H1 (cell line): ENCODE results near the gene MBP. TPM values are rescaled to one million over a fixed set of nuclear protein-coding genes. Genes with fewer than 3 reads are reported as not detected.

ENCODE experiments used
- CTCF ChIA-PET: fragments of 300-600 bp; sonication (Branson Sonifier 250); formaldehyde crosslinking; loops from one replicate; lab custom pipeline; 2021; ENCODE audit not compliant: partially characterized antibody; lab: Charles Lee
- POLR2A ChIA-PET: fragments of 300-600 bp; sonication (Branson Sonifier 250); formaldehyde crosslinking; loops from one replicate; lab custom pipeline; 2021; ENCODE audit warnings: inconsistent platforms; ENCODE audit not compliant: partially characterized antibody; lab: Charles Lee
- DNase-seq, 2 experiments: peaks; one replicate each; pipeline versions ENCODE4 v3.0.0 to v3.0.0-alpha.2; 2010 to 2022; ENCODE audit warnings: low spot score in 2 of 2, low read depth in 1 of 2, mixed read lengths in 1 of 2
- FAIRE-seq: peaks from 2 replicates; lab custom pipeline; 2011; peaks lifted over from hg19 to GRCh38; lab: Jason Lieb, UNC
- H2AFZ ChIP-seq: 2 replicates; pipeline ENCODE4 v1.8.1; 2012; ENCODE audit warnings: low read length, inconsistent platforms
- H2AK5ac ChIP-seq: 2 replicates; pipeline ENCODE4 v1.6.1; 2013; ENCODE audit warnings: low read depth, low read length
- H2BK120ac ChIP-seq: replicated peaks from 2 replicates; pipeline ENCODE3; 2013; ENCODE audit warnings: low read depth, low read length, inconsistent platforms
- H2BK12ac ChIP-seq: 2 replicates; pipeline ENCODE4 v1.6.1; 2013; ENCODE audit warnings: low read depth, low read length
- H2BK15ac ChIP-seq: 2 replicates; pipeline ENCODE4 v1.6.1; 2013; ENCODE audit warnings: low read length
- H2BK20ac ChIP-seq: 2 replicates; pipeline ENCODE4 v1.6.1; 2013; ENCODE audit warnings: low read length
- H2BK5ac ChIP-seq: 2 replicates; pipeline ENCODE4 v1.6.1; 2013; ENCODE audit warnings: low read depth, low read length
- H3K14ac ChIP-seq: 2 replicates; pipeline ENCODE4 v1.6.1; 2013; ENCODE audit warnings: inconsistent platforms; ENCODE audit not compliant: insufficient read length
- H3K18ac ChIP-seq: 2 replicates; pipeline ENCODE4 v1.6.1; 2013; ENCODE audit warnings: low read length; ENCODE audit errors: extremely low read depth
- H3K23ac ChIP-seq: 2 replicates; pipeline ENCODE4 v1.6.1; 2013; ENCODE audit warnings: inconsistent platforms; ENCODE audit not compliant: insufficient read length
- H3K23me2 ChIP-seq: 2 replicates; pipeline ENCODE4 v1.6.1; 2013; ENCODE audit warnings: low read depth, low read length
- H3K27ac ChIP-seq: 2 replicates; pipeline ENCODE4 v1.6.1; 2011; ENCODE audit warnings: low read depth, low read length, inconsistent platforms
- H3K27me3 ChIP-seq, 4 experiments: replicated peaks in 1 of 4; 1 replicate in 1 of 4; 2 replicates in 3 of 4; pipeline versions ENCODE4 v1.6.1 to v1.8.1; 2011 to 2013; ENCODE audit warnings: low read length in 3 of 4, mild to moderate bottlenecking in 3 of 4, inconsistent platforms in 2 of 4, mixed read lengths in 2 of 4, moderate library complexity in 1 of 4; ENCODE audit not compliant: control insufficient read depth in 3 of 4, insufficient read depth in 3 of 4; ENCODE audit errors: extremely low read depth in 1 of 4
- H3K36me3 ChIP-seq, 4 experiments: 2 replicates each; pipeline versions ENCODE4 v1.6.1 to v1.8.1; 2011 to 2013; ENCODE audit warnings: mild to moderate bottlenecking in 4 of 4, low read length in 3 of 4, moderate library complexity in 2 of 4, control low read depth in 1 of 4, inconsistent platforms in 1 of 4; ENCODE audit not compliant: insufficient read depth in 4 of 4, control insufficient read depth in 2 of 4
- H3K4ac ChIP-seq: replicated peaks from 2 replicates; pipeline ENCODE3; 2013; ENCODE audit warnings: low read length, low read depth, mixed read lengths, inconsistent platforms; ENCODE audit not compliant: insufficient read length
- H3K4me1 ChIP-seq, 4 experiments: replicated peaks in 1 of 4; 1 replicate in 1 of 4; 2 replicates in 3 of 4; pipeline versions ENCODE4 v1.6.1 to v1.8.1; 2011 to 2013; ENCODE audit warnings: low read length in 3 of 4, inconsistent platforms in 2 of 4, mixed read lengths in 1 of 4; ENCODE audit not compliant: insufficient read depth in 4 of 4, control insufficient read depth in 3 of 4
- H3K4me2 ChIP-seq, 2 experiments: 2 replicates each; pipeline versions ENCODE4 v1.6.1 to v1.8.1; 2011 to 2013; ENCODE audit warnings: low read depth in 2 of 2, low read length in 2 of 2, control low read depth in 1 of 2, inconsistent platforms in 1 of 2, mild to moderate bottlenecking in 1 of 2; ENCODE audit not compliant: insufficient read depth in 1 of 2
- H3K4me3 ChIP-seq, 4 experiments: fragments of 200-600, 300-600 bp in 1 of 4; sonication (generic), shearing (Covaris generic), sonication (Bioruptor Twin) in 1 of 4; 2 replicates each; pipeline versions ENCODE4 v1.5.1 to v1.8.1; 2011 to 2016; ENCODE audit warnings: low read length in 4 of 4, low read depth in 3 of 4, control low read depth in 2 of 4, inconsistent platforms in 2 of 4, mild to moderate bottlenecking in 2 of 4, mixed read lengths in 1 of 4, moderate library complexity in 1 of 4; ENCODE audit not compliant: insufficient read depth in 2 of 4; ENCODE audit errors: extremely low read depth in 1 of 4
- H3K56ac ChIP-seq: replicated peaks from 2 replicates; pipeline ENCODE3; 2013; ENCODE audit warnings: low read depth, mild to moderate bottlenecking, mixed read lengths, low read length, inconsistent platforms; ENCODE audit not compliant: insufficient read length
- H3K79me1 ChIP-seq: 2 replicates; pipeline ENCODE4 v1.6.1; 2013; ENCODE audit warnings: low read depth, low read length, control low read depth
- H3K79me2 ChIP-seq, 2 experiments: 2 replicates each; pipeline versions ENCODE4 v1.6.1 to v1.8.1; 2012 to 2013; ENCODE audit warnings: low read length in 2 of 2, mild to moderate bottlenecking in 2 of 2, inconsistent platforms in 1 of 2; ENCODE audit not compliant: insufficient read depth in 2 of 2, control insufficient read depth in 1 of 2
- H3K9ac ChIP-seq, 4 experiments: replicated peaks in 1 of 4; 1 replicate in 1 of 4; 2 replicates in 3 of 4; pipeline versions ENCODE4 v1.6.1 to v1.8.1; 2011 to 2013; ENCODE audit warnings: low read depth in 3 of 4, low read length in 3 of 4, control low read depth in 2 of 4, mild to moderate bottlenecking in 2 of 4, moderate library complexity in 2 of 4, inconsistent platforms in 1 of 4; ENCODE audit errors: extremely low read depth in 1 of 4
- H3K9me3 ChIP-seq, 2 experiments: 2 replicates each; pipeline versions ENCODE4 v1.6.1 to v1.8.1; 2012 to 2013; ENCODE audit warnings: mild to moderate bottlenecking in 2 of 2, moderate library complexity in 2 of 2, control low read depth in 1 of 2, inconsistent platforms in 1 of 2, low read depth in 1 of 2, low read length in 1 of 2, mixed read lengths in 1 of 2; ENCODE audit not compliant: insufficient read depth in 2 of 2
- H4K20me1 ChIP-seq, 2 experiments: replicated peaks in 1 of 2; 2 replicates each; pipeline versions ENCODE3 to v1.8.1; 2011 to 2013; ENCODE audit warnings: inconsistent platforms in 2 of 2, low read length in 2 of 2, mild to moderate bottlenecking in 1 of 2; ENCODE audit not compliant: insufficient read depth in 2 of 2, control insufficient read depth in 1 of 2
- H4K5ac ChIP-seq: 2 replicates; pipeline ENCODE4 v1.6.1; 2013; ENCODE audit warnings: low read length, low read depth, mixed read lengths, inconsistent platforms; ENCODE audit not compliant: insufficient read length
- H4K8ac ChIP-seq: 2 replicates; pipeline ENCODE4 v1.8.0; 2013; ENCODE audit warnings: mild to moderate bottlenecking, moderate library complexity, low read length, inconsistent platforms; ENCODE audit not compliant: insufficient read depth; ENCODE audit errors: extremely low read depth
- H4K91ac ChIP-seq: replicated peaks from 2 replicates; pipeline ENCODE3; 2013; ENCODE audit warnings: low read length, mixed read lengths, inconsistent platforms; ENCODE audit not compliant: insufficient read length
- BRCA1 ChIP-seq: IDR thresholded peaks from 2 replicates; pipeline ENCODE4 v1.6.1; 2012; ENCODE audit warnings: low read depth, low read length, improper control_type of control experiment
- EP300 ChIP-seq, 2 experiments: IDR thresholded peaks; 1 replicate in 1 of 2; 2 replicates in 1 of 2; pipeline ENCODE4 v1.6.1; 2011 to 2012; ENCODE audit warnings: low read depth in 2 of 2, low read length in 2 of 2, mild to moderate bottlenecking in 2 of 2, borderline replicate concordance in 1 of 2, inconsistent platforms in 1 of 2, moderate library complexity in 1 of 2
- NRF1 ChIP-seq: IDR thresholded peaks from 2 replicates; pipeline ENCODE4 v1.6.1; 2011; ENCODE audit warnings: mild to moderate bottlenecking, low read depth, low read length, improper control_type of control experiment
- SIX5 ChIP-seq: IDR thresholded peaks from 2 replicates; pipeline ENCODE4 v1.6.1; 2011; ENCODE audit warnings: mild to moderate bottlenecking, low read depth, low read length
- TEAD4 ChIP-seq: IDR thresholded peaks from 2 replicates; pipeline ENCODE4 v1.6.1; 2012; ENCODE audit warnings: low read depth, low read length, inconsistent platforms, mixed read lengths
- WGBS, 2 experiments: shearing (Covaris generic) in 1 of 2; methylation state at CpG; one replicate each; pipeline versions ENCODE4 v1.1.6 to v1.1.7; 2013 to 2015; ENCODE audit warnings: low lambda C conversion rate in 2 of 2, mixed read lengths in 2 of 2, inconsistent platforms in 1 of 2, low coverage in 1 of 2, missing lambda C conversion rate in 1 of 2; ENCODE audit not compliant: insufficient replicate concordance in 2 of 2, insufficient coverage in 1 of 2, insufficient read length in 1 of 2; ENCODE audit errors: extremely low coverage in 1 of 2, missing lambda C conversion rate in 1 of 2; 5-methylcytosine and 5-hydroxymethylcytosine counted together
- polyA plus RNA-seq, 7 experiments: library from polyadenylated mRNA; depleted of rRNA in 3 of 7; stranded (reverse) in 5 of 7; unstranded in 2 of 7; fragments of >200 nt in 5 of 7; fragments of 200-250 nt in 2 of 7; gene quantifications; 1 replicate in 5 of 7; 2 replicates in 1 of 7; 4 replicates in 1 of 7; pipeline versions ENCODE4 v1.2.1 to v1.2.3, GENCODE V29; 2011 to 2013; ENCODE audit warnings: missing spikeins in 2 of 7, mixed read lengths in 2 of 7
- total RNA-seq: library from RNA; stranded (reverse); fragmentation: NEBNext Ultra II Directional; extraction: Animal tissue kit (Norgen Biotek cat#: 25700); gene quantifications from 2 replicates; pipeline ENCODE4 v1.2.1, GENCODE V29; 2021

Gene MBP
- total and polyA plus RNA-seq, 2 of the 8 experiments (the other 6 are each of a cell fraction or from before 2014, with no cell fraction given) = 7.7 to 19.2 TPM

GRCh38 chr18:77103187-77103850 lies 29.3 kb downstream of the MBP start:
- Histone ChIP-seq H2AFZ (no peak overlapping the region), H4K91ac (no peak overlapping the region), H3K23me2 (no peaks in the 10 kb centered on the region), H3K36me3 (no peaks in the 10 kb centered on the region), H4K20me1 (no peaks in the 10 kb centered on the region), H2BK12ac (no peak overlapping the region), H2BK15ac (no peak overlapping the region), H2BK20ac (no peak overlapping the region), H3K18ac (no peak overlapping the region), H2AK5ac (no peak overlapping the region), H4K5ac (no peak overlapping the region), H3K23ac (no peak overlapping the region), H2BK5ac (no peak overlapping the region), H4K8ac (no peak overlapping the region; the same call in 1 of the 2 replicates), H3K4me2 (no peak overlapping the region), H3K4me1 (peaks cover 7 to 26% (median 13%) of the 10 kb centered on the region in 4 experiments), H3K14ac (no peak overlapping the region), H3K27ac (no peak overlapping the region), H3K79me1 (no peaks in the 10 kb centered on the region), H3K79me2 (no peaks in the 10 kb centered on the region), H3K4me3 (no peak overlapping the region), H3K56ac (no peak overlapping the region), H3K27me3 (no peaks in the 10 kb centered on the region), H3K9ac (no peak overlapping the region), H2BK120ac (no peak overlapping the region), H3K4ac (no peak overlapping the region), H3K9me3 (no peaks in the 10 kb centered on the region)
- ChIA-PET POLR2A (no interaction called here), CTCF (interaction anchor here (1.5 kb wide), 1 partner anchor 19 kb away, joined by 4 read pairs; no protein-coding TSS in a partner anchor)
- no peak for DNase-seq
- WGBS, 2 experiments = 87% methylated on average over 14 of the region's 14 CpGs; no CpG with 5 or more reads in 1 of the 2 experiments
- FAIRE-seq = no peak
- TF ChIP-seq NRF1 = no peak
- TF ChIP-seq EP300 (IDR thresholded peaks at IDR 0.05; ENCODE audit: borderline replicate concordance in 1 of 2, low read depth in 2 of 2, low read length in 2 of 2) = no peak
- TF ChIP-seq TEAD4 = no peak
- no peak for TF ChIP-seq SIX5
- no peak for TF ChIP-seq BRCA1
